HL-60/S4 treated with retinoic acid at 250 ng/mL for 4 days and 3 days (cell line): Measurements from ENCODE around the gene TENM3.

Experiments
- in situ Hi-C: fragments of 300-500 bp; cut with MboI; formaldehyde crosslinking; loops from 2 replicates; pipeline ENCODE4 v1.7.0; 2022; ENCODE audit warnings: low sequenced_read_pairs

The TENM3 gene

GRCh38 chr4:182252220-182252619 lies 9.0 kb downstream of the TENM3 start:
- in situ Hi-C loops = no loop called here

- in situ Hi-C loops = no loop called here
Observed at GRCh38 chr4:182254026-182254780, 11.0 kb downstream of the TENM3 start.

GRCh38 chr4:182255441-182256190 lies 12.4 kb downstream of the TENM3 start:
- in situ Hi-C loops = no loop called here

DNA sequence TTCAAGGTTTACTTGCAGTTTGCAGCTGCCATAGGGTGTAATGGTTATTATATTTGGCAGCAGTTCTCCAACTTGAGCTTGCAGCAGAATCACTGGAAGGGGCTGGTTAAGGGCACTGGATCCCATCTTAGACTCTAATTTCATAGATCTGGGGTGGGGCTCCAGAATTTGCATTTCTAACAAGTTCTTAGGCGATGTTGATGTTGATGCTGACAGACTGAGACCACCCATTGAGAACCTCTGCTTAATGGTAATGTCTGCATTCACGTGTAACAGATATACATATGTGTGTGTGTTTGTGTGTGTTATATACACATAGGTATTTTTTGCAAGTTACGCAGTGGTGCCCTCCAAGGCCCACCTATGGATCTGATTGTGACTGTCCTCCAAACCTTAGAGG lies 13.8 kb downstream of the TENM3 start:
- in situ Hi-C loops = no loop called here

- in situ Hi-C loops = no loop called here
Observed at GRCh38 chr4:182257503-182257902, 14.3 kb downstream of the TENM3 start.

GRCh38 chr4:182258441-182259000 lies 15.3 kb downstream of the TENM3 start:
- in situ Hi-C loops = no loop called here

- in situ Hi-C loops = no loop called here
Observed at GRCh38 chr4:182261651-182262223, 18.5 kb downstream of the TENM3 start.

DNA sequence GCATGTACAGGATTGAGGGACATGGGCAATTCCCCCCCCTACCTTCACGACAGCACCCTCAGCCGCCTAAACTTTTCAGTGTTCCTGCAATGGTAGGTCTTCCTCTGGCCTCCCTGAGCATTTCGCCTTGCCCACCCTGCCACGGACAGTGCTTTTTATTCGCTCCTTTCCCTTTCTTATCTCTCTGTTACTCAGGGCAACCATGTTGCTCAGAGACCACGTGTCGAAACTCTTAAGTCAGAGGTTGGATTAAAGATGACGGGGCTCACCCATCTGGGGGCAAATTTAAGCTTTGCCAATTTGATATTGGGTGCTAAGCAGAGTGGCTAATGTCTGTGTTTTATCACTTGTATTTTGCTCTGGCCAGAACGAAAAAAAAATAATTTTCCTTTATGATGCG lies 20.4 kb downstream of the TENM3 start:
- in situ Hi-C loops = no loop called here

- in situ Hi-C loops = no loop called here
Observed at GRCh38 chr4:182264139-182264752, 21.0 kb downstream of the TENM3 start.

- in situ Hi-C loops = no loop called here
Observed at GRCh38 chr4:182265881-182266280, 22.7 kb downstream of the TENM3 start.

GRCh38 chr4:182267048-182267447 lies 23.8 kb downstream of the TENM3 start:
- in situ Hi-C loops = no loop called here

GRCh38 chr4:182268966-182269365 lies 25.8 kb downstream of the TENM3 start:
- in situ Hi-C loops = no loop called here

GRCh38 chr4:182271731-182272130 lies 28.5 kb downstream of the TENM3 start:
- in situ Hi-C loops = no loop called here

GRCh38 chr4:182272151-182272550 lies 28.9 kb downstream of the TENM3 start:
- in situ Hi-C loops = no loop called here

- in situ Hi-C loops = no loop called here
Observed at GRCh38 chr4:182273191-182273935, 30.2 kb downstream of the TENM3 start.

- in situ Hi-C loops = no loop called here
Observed at GRCh38 chr4:182276210-182277109, 33.3 kb downstream of the TENM3 start.

GRCh38 chr4:182277377-182277776 lies 34.2 kb downstream of the TENM3 start:
- in situ Hi-C loops = no loop called here

GRCh38 chr4:182278729-182279128 lies 35.5 kb downstream of the TENM3 start:
- in situ Hi-C loops = no loop called here

DNA sequence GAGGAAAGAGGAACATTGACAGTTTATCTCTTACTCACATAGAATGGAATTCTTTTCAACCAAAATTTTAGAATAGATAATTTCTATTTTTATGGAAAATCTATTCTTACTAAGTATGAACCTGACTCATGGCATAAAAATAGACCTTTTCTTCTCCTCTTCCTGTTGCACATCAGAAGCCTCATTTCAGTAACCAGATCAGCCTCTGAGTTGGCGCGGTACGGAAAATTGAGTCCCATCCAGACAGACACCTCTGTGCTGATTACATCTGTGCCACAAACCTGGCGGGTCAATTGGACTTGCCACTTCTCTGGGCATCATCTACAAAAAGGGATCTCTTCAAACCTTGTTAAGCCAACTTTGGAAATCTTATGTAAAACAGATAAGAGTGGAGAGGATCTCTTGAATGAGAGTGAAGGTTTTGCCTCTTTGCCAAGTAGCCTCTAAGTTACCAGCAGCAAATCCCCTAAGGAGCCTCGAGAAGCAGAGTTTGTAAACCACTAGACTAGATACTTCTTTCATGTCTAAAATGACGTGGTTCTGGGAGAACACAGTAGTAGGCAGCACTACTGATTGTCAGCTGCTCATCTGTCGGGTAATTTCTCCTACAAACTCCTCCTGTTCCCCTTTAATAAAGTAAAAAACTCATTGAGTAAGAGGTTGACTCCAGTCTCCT lies 37.4 kb downstream of the TENM3 start:
- in situ Hi-C loops = no loop called here
